GM18519 (cell line): ENCODE data around the gene ALOX12B.
"Not testable (repeated sequence)": the region's sequence is repeated elsewhere in the genome, so short reads cannot be mapped to it uniquely, and the experiment has no call there.

ENCODE experiments used
- ATAC-seq: cut with Tn5 transposase; IDR thresholded peaks from one replicate; pipeline ENCODE4 v1.9.1; 2021; ENCODE audit warnings: mild to moderate bottlenecking, moderate library complexity; ENCODE audit not compliant: unreplicated experiment, low FRiP score

The ALOX12B gene

GRCh38 chr17:8048236-8048635 is 39.3 kb downstream of the ALOX12B start:
- no peak for ATAC-seq

- ATAC-seq: no peak
Observed at GRCh38 chr17:8047769-8048110, 39.8 kb downstream of the ALOX12B start.

- no peak for ATAC-seq
Observed at GRCh38 chr17:8046929-8047768, 40.4 kb downstream of the ALOX12B start.

DNA sequence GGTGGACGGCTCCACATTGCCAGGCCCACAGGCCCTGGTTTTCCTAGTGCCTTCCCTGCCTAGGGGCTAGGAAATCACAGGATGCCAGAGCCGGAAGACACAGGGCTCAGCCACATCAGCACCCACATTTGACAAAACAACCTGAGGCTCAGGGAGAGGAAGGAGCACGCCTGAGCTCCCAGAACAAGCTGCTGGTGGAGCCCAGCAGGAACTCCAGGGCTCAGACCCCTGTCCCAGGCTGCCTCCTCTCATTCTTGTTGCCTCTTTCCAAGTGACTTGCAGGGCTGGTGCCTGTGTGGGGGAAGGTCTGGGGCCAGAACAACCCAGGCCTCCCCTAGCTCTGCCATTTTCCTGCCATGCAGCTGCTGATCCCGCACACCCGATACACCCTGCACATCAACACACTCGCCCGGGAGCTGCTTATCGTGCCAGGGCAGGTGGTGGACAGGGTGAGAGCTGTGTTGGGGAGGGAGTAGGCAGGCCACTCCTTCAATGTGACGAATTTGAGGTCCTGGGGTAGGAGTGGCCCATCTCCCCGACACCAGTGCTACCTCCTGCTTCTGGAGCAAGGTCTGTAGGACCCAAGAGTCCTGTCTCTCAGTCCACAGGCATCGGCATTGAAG is 41.1 kb downstream of the ALOX12B start:
- no peak for ATAC-seq

DNA sequence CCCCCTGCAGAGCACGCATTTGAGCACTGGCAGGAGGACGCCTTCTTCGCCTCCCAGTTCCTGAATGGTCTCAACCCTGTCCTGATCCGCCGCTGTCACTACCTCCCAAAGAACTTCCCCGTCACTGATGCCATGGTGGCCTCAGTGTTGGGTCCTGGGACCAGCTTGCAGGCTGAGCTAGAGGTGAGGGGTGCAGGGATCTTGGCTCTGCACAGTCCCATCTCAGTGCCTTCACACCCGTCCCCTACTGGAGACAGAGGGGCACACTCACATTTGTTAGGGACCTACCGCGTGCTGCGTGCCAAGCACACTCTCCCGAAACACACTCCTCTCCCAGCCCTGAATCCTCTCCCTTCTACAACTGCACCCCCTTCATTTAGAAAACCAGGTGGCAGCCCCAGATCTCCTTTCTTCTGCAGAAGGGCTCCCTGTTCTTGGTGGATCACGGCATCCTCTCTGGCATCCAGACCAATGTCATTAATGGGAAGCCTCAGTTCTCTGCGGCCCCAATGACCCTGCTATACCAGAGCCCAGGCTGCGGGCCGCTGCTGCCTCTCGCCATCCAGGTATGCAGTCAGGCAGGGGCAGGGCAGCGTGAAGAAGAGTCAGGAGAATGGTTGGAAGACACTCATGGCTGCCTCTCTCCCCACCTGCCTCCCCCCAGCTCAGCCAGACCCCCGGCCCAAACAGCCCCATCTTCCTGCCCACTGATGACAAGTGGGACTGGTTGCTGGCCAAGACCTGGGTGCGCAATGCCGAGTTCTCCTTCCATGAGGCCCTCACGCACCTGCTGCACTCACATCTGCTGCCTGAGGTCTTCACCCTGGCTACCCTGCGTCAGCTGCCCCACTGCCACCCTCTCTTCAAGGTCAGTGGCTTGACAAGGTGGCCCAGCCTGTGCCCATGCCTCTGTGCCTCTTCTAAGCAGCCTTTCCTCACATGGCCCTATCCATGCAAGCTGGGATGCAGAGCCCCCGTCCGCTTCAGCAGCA is 42.4 kb downstream of the ALOX12B start:
- ATAC-seq: no peak

- no peak for ATAC-seq
Observed at GRCh38 chr17:8041979-8042378, 45.5 kb downstream of the ALOX12B start.

- ATAC-seq: no peak
Observed at GRCh38 chr17:8041249-8041928, 46.1 kb downstream of the ALOX12B start.

GRCh38 chr17:8039611-8040168 is 47.8 kb downstream of the ALOX12B start:
- ATAC-seq: no peak

DNA sequence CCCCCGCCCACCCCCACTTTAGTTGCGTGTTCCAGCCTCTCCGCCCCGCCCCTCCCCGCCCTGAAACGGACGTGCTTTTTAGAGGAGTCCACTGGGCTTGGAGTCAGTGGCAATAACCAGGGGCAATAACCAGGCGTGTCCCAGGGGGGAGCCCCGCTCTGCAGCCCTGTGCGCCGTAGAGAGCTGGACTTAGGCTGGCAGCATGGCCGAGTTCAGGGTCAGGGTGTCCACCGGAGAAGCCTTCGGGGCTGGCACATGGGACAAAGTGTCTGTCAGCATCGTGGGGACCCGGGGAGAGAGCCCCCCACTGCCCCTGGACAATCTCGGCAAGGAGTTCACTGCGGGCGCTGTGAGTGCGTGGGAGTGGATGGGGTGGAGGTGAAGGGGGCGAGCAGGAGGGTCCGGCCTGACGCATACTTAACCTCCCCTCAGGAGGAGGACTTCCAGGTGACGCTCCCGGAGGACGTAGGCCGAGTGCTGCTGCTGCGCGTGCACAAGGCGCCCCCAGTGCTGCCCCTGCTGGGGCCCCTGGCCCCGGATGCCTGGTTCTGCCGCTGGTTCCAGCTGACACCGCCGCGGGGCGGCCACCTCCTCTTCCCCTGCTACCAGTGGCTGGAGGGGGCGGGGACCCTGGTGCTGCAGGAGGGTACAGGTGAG is 48.4 kb downstream of the ALOX12B start, which contains the start of gene ALOX15B:
TSS of gene ALOX15B (plus strand) at position 106 of the 657 bp plus-strand sequence. CDS start at position 203, 97 bp downstream.
- ATAC-seq: no peak

GRCh38 chr17:8032442-8032841 is 55.1 kb downstream of the ALOX12B start:
- ATAC-seq: no peak

- no peak for ATAC-seq
Observed at GRCh38 chr17:8031950-8032349, 55.6 kb downstream of the ALOX12B start.

- ATAC-seq: no peak
Observed at GRCh38 chr17:8031261-8031661, 56.3 kb downstream of the ALOX12B start.

GRCh38 chr17:8029121-8029520 is 58.4 kb downstream of the ALOX12B start:
- ATAC-seq: no peak

DNA sequence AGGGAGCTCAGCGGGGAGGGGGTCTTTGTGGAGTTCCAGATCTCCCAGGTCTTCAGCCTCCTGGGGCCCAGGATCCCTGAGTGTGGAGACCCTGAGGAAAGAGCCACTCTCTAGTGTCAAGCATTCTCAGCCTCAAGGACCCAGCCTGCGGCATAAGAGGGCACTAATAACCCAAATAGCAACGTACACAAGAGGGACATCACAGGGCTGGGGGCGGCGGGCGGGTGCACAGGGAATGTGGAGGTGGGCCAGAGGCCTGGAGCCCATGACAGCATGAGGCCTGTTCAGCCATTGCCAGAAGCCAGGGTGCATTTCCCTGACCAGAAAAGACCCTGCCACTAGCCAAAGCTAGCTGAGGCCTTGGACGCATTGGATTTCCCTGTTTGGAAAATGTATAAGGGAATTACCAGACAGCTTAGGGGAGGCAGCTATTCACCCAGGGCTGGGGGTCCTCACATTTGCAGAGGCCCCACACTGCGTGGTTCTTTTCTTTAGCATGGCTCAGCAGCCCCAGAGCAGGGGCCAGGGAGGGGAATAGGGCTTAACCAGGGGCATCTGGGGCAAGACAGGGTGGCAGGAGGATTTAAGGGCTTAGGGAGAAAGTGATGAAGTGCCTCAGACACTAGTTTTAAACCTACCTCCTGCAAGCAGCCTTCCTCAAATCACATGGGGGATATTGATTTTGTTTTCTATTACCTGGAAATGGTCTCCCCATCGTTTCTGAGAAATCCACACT is 62.2 kb downstream of the ALOX12B start:
- ATAC-seq: no peak

- not testable (repeated sequence) for ATAC-seq
Observed at GRCh38 chr17:8024161-8024560, 63.4 kb downstream of the ALOX12B start.
